Stimulated activated naive CD8-positive, alpha-beta T cell treated with anti-CD3 and anti-CD28 coated beads, Interleukin-15, amount 100 ng/mL, for 72 hours (primary cell): ENCODE measurements around the gene GADD45B.

Source experiments
- ATAC-seq: fragments of 150-1000 bp; cut with Tn5 transposase; 2 replicates; pipeline ENCODE4 v1.10.0; 2021; ENCODE audit warnings: mild to moderate bottlenecking, moderate library complexity
- DNase-seq, 2 donors: peaks; one replicate each; pipeline ENCODE4 v3.0.0; 2021 to 2022
- H3K27ac Mint-ChIP-seq, 2 donors: one replicate each; pipeline ENCODE4 v1.8.0; 2022; ENCODE audit warnings: mild to moderate bottlenecking in 2 of 2, mixed read lengths in 2 of 2, moderate library complexity in 2 of 2
- H3K27me3 Mint-ChIP-seq: one replicate; pipeline ENCODE4 v1.8.0; 2022; ENCODE audit warnings: mixed read lengths
- H3K4me1 Mint-ChIP-seq: one replicate; pipeline ENCODE4 v1.8.0; 2022; ENCODE audit warnings: mild to moderate bottlenecking, mixed read lengths
- H3K4me3 Mint-ChIP-seq, 2 donors: one replicate each; pipeline ENCODE4 v1.8.0; 2022; ENCODE audit warnings: mild to moderate bottlenecking in 2 of 2, mixed read lengths in 2 of 2, moderate library complexity in 1 of 2
- H3K9me3 Mint-ChIP-seq, 2 donors: one replicate each; pipeline ENCODE4 v1.8.0; 2022; ENCODE audit warnings: mixed read lengths in 2 of 2

The GADD45B gene

DNA sequence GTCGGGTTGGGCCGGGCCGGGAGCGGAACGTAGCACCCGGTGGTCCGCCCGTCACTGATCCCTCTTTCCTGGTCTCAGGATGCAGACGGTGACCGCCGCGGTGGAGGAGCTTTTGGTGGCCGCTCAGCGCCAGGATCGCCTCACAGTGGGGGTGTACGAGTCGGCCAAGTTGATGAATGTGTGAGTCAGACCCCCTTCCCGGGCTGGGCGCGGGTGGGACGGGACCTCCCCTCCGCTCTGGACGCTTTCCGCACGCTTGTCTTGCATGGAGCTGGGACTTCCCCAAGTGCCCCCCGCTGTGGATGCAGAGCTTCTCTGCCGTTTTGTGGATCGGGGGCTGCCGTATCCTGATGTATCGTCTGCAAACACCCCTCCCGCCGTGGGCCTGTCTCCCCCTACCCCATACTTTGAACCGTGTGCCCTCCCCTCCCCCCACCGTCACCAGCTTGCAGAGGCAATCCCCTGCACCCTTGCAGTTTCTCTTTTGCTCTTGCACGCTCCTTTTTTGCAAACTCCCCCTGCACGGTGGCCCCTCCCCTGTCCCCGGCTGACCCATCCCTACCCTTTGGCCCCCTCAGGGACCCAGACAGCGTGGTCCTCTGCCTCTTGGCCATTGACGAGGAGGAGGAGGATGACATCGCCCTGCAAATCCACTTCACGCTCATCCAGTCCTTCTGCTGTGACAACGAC is 669 bp downstream of the GADD45B start:
- Mint-ChIP-seq H3K4me3 (peak overlapping the region; percentile 95 to 99), H3K27ac (peak overlapping the region; percentile 94 to 99), H3K9me3 (peaks cover 0 to 7% of the 10 kb centered on the region in 2 donors), H3K4me1 (peaks cover 33% of the 10 kb centered on the region), H3K27me3 (peaks cover 7% of the 10 kb centered on the region)
- peak; percentile 80 to 85 for DNase-seq
- peak; percentile 38 for ATAC-seq

DNA sequence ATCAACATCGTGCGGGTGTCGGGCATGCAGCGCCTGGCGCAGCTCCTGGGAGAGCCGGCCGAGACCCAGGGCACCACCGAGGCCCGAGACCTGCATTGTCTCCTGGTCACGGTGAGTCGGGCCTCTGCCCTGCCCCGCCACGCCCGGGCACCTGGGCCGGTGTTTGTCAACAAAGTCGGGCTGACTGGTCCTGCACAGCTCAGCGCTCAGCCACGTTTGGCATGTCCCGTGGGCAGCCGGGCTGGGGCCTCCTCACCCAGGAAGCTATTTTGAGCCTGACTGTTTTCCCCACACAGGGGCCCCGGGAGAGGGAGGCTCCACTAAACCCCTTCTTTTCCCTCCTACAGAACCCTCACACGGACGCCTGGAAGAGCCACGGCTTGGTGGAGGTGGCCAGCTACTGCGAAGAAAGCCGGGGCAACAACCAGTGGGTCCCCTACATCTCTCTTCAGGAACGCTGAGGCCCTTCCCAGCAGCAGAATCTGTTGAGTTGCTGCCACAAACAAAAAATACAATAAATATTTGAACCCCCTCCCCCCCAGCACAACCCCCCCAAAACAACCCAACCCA is 1.3 kb downstream of the GADD45B start:
- Mint-ChIP-seq H3K27me3 (peaks cover 7% of the 10 kb centered on the region), H3K9me3 (peaks cover under 1 to 10% of the 10 kb centered on the region in 2 donors), H3K4me1 (peaks cover 33% of the 10 kb centered on the region), H3K4me3 (peak overlapping the region; percentile 95 to 99), H3K27ac (peak overlapping the region; percentile 94 to 99)
- no peak for ATAC-seq
- peak in 1 of 2 donors; percentile 45 for DNase-seq

DNA sequence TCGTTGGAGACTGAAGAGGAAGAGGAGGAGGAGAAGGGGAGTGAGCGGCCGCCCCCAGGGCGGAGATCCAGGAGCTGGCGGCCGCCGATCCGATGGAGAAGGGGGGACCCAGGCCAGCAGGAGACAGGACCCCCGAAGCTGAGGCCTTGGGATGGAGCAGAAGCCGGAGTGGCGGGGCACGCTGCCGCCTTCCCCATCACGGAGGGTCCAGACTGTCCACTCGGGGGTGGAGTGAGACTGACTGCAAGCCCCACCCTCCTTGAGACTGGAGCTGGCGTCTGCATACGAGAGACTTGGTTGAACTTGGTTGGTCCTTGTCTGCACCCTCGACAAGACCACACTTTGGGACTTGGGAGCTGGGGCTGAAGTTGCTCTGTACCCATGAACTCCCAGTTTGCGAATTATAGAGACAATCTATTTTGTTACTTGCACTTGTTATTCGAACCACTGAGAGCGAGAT is 1.8 kb downstream of the GADD45B start:
- Mint-ChIP-seq H3K4me3 (peak overlapping the region; percentile 95 to 99), H3K27me3 (peaks cover 3% of the 10 kb centered on the region), H3K27ac (peak overlapping the region; percentile 67 to 99), H3K4me1 (peaks cover 31% of the 10 kb centered on the region), H3K9me3 (peaks cover 5 to 15% of the 10 kb centered on the region in 2 donors)
- peak; percentile 46 for DNase-seq
- no peak for ATAC-seq

DNA sequence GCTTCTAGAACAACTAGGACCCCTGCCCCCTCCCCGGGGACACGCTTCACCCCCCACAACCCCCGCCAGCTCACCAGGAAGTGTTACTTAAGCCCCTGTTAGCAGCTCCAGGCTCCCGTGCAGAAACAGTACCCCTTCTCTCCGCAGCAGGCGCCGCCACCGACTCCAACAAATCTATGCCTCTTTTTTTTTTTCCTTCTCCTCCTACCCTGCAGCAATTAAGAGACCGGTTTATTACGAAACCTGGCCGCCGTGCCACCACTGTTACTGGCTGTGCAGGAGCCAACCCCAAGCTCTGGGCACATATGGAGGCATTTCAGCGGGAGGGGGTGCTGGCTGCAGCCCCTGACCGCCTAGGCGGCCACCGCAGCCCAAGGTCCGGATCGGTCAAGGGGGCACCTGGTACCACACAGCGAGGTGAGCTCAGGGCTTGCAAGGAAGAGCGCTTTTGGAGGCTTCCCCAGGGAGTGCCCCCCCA is 2.4 kb downstream of the GADD45B start:
- peak overlapping the region; percentile 85 to 99 for H3K27ac Mint-ChIP-seq
- peaks cover 11 to 21% of the 10 kb centered on the region in 2 donors for H3K9me3 Mint-ChIP-seq
- H3K4me1 Mint-ChIP-seq, result peaks cover 29% of the 10 kb centered on the region
- no peaks in the 10 kb centered on the region for H3K27me3 Mint-ChIP-seq
- H3K4me3 Mint-ChIP-seq, result peak overlapping the region; percentile 95 to 99
- ATAC-seq, result peak; percentile 3
- DNase-seq, result peak; percentile 57 to 74

DNA sequence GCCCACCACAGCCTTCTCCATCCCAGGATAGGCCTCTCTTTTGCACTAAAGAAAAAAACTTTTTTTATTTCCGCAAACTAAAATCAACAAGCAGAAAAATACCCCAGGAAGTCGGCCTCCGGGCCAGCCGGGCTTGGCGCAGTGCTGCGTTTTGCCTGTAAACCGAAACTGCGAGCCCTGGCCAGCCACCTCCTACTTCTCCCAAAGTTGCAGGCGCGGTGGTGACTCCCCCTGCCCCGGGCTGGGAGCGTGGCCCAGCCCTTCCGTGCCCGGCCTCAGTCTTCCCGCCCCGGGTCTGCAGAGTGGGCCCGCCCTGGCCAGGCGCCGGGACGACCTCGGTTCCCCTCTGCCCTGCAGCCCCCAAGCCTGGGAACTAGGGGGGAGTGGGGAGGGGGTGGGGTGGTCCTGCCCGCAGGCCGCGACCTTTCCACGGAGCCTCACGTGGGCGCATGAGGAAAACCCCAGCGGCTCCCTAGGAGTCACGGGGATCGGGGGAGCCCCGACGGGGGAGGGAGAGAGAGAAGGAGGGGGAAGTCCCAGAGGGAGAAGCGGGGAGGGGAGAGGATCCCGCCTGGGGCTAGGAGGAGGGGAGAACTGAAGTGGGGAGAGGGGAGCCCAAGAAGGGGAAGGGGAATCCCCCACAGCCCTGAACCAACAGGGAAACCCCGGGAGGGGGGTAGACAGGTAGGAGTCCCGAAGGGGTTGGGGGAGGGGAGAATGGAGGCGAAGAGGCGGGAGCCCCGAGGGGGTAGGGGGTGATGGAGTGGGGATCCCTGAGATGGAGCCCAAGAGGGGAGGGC is 3.0 kb downstream of the GADD45B start:
- peak overlapping the region; percentile 95 to 99 for H3K4me3 Mint-ChIP-seq
- ATAC-seq (peak; percentile 26), DNase-seq (peak; percentile 59 to 82)
- H3K27me3 Mint-ChIP-seq, result no peaks in the 10 kb centered on the region
- peaks cover 15 to 26% of the 10 kb centered on the region in 2 donors for H3K9me3 Mint-ChIP-seq
- H3K27ac Mint-ChIP-seq, result peak overlapping the region; percentile 85 to 99
- peaks cover 29% of the 10 kb centered on the region for H3K4me1 Mint-ChIP-seq

DNA sequence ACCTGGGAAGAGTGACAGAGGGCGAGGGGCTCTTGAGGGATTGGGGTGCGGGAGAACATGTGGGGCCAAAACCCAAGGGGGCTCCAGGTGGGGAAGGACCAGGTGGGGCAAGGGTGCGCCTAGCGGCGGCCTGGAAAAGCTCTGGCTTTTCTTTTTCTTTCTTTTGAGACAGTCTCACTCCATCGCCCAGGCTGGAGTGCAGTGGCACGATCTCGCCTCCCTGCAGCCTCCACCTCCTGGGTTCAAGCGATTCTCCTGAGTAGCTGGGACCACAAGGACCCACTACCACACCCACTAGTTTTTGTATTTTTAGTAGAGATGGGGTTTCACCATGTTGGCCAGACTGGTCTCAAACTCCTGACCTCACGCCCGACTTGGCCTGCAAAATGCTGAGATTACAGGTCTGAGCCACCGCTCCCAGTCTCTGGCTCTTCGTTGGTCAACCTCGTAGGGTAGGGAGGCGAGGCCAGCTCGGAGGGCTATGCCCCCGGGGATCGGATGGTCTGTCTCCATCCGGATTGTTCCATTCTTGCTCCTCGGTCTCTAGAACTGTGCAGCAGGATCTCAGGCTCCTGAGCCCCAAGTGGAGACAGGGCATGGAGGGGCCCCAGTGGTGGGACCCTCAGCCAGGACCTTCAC is 3.7 kb downstream of the GADD45B start:
- DNase-seq, result no peak
- no peak overlapping the region for H3K27ac Mint-ChIP-seq
- no peak for ATAC-seq
- H3K9me3 Mint-ChIP-seq, result peaks cover 17 to 33% of the 10 kb centered on the region in 2 donors
- H3K27me3 Mint-ChIP-seq, result no peaks in the 10 kb centered on the region
- H3K4me1 Mint-ChIP-seq, result peaks cover 29% of the 10 kb centered on the region
- peak overlapping the region; percentile 95 to 99 for H3K4me3 Mint-ChIP-seq

DNA sequence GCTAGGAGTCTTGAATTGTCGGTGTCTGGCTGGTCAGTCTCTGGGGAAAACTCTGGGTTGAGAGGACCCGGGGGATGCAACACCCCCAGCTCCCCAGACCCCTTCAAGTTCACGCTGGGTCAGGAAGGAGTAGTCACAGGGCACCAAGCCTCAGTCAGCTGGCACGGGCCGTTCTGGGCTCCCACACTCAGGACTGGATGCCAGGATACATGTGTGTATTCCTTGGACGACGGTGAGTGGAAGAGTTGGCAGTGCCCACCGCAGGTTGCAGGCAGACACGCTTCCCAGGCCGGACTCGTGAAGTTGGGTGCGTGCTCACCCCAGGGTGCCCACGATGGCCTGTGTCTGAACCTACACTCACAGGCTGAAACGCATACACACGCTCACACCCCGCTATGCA is 5.5 kb downstream of the GADD45B start:
- DNase-seq, result no peak
- H3K4me3 Mint-ChIP-seq, result no peak overlapping the region
- H3K27ac Mint-ChIP-seq, result no peak overlapping the region
- ATAC-seq, result no peak
- H3K9me3 Mint-ChIP-seq, result peaks cover 17 to 42% of the 10 kb centered on the region in 2 donors
- H3K27me3 Mint-ChIP-seq, result no peaks in the 10 kb centered on the region
- H3K4me1 Mint-ChIP-seq, result peaks cover 13% of the 10 kb centered on the region

DNA sequence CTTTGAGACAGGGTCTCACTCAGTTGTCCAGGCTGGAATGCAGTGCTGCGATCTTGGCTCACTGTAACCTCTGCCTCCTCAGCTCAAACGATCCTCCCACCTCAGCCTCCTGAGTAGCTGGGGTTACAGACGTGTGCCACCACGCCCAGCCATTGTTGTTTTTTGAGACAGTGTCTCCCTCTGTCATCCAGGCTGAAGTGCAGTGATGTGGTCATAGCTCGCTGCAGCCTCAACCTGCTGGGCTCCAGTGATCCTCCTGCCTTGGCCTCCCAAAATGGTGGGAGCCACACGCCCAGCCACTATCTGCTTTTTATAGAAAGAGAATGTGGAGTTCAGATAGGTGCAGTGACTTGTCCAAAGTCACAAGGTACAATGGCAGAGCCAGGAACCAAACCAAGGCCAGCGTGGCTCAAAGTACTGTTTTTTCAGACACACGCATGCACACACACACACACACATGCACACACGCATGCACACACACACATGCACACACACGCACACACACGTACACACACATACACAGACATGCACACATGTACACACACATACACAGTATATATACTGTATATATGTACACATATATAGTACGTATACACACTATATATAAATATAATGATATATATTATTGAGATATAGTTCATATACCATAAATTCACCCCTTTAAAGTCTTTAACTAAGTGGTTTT is 6.6 kb downstream of the GADD45B start:
- H3K27ac Mint-ChIP-seq, result no peak overlapping the region
- no peak overlapping the region for H3K4me3 Mint-ChIP-seq
- H3K27me3 Mint-ChIP-seq, result peaks cover 8% of the 10 kb centered on the region
- peaks cover 17 to 42% of the 10 kb centered on the region in 2 donors for H3K9me3 Mint-ChIP-seq
- no peak for DNase-seq
- peaks cover 13% of the 10 kb centered on the region for H3K4me1 Mint-ChIP-seq
- ATAC-seq, result no peak

DNA sequence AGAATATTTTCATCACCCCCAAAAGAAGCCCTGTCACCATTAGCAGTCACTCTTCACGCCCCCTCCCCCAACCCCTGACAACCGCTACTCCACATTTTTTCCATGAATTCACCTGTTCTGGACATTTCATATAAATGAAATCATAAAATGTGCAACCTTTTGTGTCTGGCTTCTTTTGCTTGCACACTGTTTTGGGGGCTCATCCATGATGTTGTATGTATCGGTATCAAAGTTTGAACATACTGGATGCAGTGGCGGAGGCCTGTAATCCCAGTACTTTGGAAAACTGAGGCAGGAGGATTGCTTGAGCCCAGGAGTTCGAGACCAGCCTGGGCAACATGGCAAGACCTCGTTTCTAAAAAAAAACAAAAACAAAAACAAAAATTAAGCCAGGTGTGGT is 7.2 kb downstream of the GADD45B start:
- Mint-ChIP-seq H3K27me3 (peaks cover 14% of the 10 kb centered on the region), H3K9me3 (peaks cover 17 to 42% of the 10 kb centered on the region in 2 donors), H3K27ac (no peak overlapping the region), H3K4me3 (no peak overlapping the region), H3K4me1 (peaks cover 19% of the 10 kb centered on the region)
- DNase-seq (no peak), ATAC-seq (no peak)

DNA sequence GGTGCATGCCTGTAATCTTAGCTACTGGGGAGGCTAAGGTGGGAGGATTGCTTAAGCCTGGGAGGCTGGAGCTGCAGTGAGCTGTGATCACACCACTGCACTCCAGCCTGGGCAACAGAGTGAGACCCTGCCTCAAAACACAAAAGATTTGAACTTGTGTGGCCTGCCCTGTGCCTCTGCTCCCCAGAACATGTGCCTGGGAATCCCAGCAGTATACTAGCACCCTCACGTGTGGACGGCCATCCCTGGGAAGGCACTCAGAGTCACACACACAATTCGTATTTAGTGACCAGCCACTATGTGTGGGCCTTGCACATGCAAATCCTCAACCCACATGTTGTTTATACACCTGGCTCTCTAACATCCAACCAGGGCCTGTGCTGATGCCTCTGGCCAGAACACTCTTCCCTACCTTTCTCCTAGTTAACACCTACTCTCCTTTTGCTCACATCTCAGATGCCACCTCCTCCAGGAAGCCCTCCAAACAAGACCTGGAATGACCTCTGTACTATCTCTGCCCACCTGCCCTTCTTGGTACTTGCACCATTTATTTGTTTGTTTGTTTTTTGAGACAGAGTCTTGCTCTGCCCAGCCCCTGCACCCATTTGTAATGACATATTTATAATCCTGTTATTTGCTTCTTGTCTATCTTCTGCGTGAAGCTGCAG is 7.7 kb downstream of the GADD45B start:
- no peak overlapping the region for H3K27ac Mint-ChIP-seq
- no peak for ATAC-seq
- no peak for DNase-seq
- H3K9me3 Mint-ChIP-seq, result peaks cover 17 to 42% of the 10 kb centered on the region in 2 donors
- H3K4me3 Mint-ChIP-seq, result no peak overlapping the region
- peaks cover 24% of the 10 kb centered on the region for H3K4me1 Mint-ChIP-seq
- peaks cover 19% of the 10 kb centered on the region for H3K27me3 Mint-ChIP-seq

DNA sequence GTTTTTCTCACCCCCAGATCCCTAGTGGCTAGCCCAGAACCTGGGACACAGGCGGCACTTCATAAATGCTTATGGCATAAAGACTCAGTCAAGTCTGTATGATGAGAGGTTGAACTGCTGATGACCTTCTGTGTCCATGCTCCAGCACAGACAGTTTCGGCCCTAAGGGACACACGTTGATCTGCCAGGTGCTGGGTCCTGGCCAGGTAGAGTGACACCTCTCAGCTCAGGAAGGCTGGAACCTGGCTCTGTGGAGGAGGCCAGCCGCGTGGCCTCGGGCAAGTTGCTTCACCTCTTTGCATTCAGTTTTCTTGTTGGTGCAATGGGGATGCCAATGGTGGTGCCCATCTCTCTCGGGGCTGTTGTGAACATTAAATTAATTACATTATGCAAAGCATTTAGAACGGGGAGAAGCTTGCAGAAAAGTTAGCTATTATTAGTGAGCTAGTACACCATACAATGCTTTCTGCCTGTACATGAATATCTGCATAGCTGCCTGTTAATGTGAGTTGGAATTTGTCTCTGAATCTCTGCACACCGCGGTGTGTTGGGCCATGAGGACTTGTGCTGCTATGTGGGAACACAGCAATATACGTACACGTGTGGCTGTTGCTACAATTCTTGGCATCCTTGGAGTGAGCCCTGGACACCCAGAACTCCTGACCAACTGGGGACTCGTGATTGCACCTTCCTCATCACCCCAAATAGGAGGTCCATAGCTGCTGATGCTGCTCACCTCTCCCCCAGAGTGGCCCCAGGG is 8.4 kb downstream of the GADD45B start:
- Mint-ChIP-seq H3K9me3 (peaks cover 17 to 42% of the 10 kb centered on the region in 2 donors), H3K4me1 (peaks cover 25% of the 10 kb centered on the region), H3K4me3 (no peak overlapping the region), H3K27ac (no peak overlapping the region), H3K27me3 (peaks cover 27% of the 10 kb centered on the region)
- DNase-seq, result no peak
- no peak for ATAC-seq

DNA sequence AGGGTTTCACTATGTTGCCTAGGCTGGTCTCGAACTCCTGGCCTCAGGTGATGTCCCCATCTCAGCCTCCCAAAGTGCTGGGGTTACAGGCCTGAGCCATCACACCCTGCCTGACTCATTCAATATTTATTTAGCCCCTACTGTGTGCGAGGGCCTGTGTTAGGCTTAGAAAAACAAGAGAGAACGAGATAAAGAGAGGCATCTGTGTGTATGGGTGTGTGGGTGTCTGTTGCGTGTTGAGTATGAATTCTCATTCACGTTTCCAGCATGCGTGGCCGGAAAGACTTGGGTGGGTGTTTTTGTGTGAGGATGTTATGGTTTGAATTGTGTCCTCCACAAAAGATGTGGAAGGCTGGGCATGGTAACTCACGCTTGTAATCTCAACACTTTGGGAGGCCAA is 9.5 kb downstream of the GADD45B start:
- Mint-ChIP-seq H3K27ac (no peak overlapping the region), H3K9me3 (peaks cover 17 to 42% of the 10 kb centered on the region in 2 donors), H3K4me3 (no peak overlapping the region), H3K4me1 (peaks cover 23% of the 10 kb centered on the region), H3K27me3 (peaks cover 37% of the 10 kb centered on the region)
- DNase-seq (no peak), ATAC-seq (no peak)

DNA sequence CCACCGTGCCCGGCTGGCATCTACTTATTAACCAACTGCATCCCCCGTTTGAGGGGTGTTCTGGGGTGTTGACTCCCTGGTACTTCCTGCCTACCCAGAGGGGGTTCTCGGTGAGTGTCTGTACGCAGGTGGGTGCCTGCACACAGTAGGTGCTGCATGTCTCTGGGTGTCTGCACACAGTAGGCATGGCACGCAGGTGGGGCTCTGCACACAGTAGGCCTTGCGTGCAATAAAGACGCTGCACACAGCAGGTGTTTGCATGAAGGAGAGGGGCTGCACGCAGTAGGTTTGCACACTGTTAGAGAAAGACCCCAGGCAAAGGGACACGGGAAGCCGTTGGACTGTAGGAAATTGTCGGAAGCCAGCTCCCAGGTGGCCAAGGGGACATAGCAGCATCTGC is 11.2 kb downstream of the GADD45B start:
- Mint-ChIP-seq H3K9me3 (peaks cover 17 to 33% of the 10 kb centered on the region in 2 donors), H3K4me3 (no peak overlapping the region), H3K4me1 (peaks cover 40% of the 10 kb centered on the region), H3K27me3 (peaks cover 54% of the 10 kb centered on the region), H3K27ac (no peak overlapping the region)
- DNase-seq (no peak), ATAC-seq (no peak)

DNA sequence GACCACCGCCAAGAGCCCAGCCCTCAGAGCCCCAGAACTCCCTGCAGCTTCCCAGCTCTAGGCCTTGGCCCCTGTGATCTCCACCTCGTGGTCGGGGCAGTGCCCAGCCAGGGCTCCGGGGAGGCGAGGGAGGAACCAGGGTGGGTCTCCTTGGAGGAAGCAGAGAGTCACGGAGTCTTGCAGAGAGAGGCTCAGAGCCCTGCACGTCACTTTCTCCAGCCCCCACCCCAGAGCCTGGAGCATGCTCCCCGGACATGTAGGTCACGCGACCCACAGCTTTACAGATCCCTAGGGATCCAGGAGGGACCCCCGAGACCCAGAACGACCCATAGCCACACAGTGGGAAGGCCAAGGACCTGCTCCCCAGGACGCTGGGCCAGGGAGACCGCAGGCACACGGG is 11.9 kb downstream of the GADD45B start:
- H3K9me3 Mint-ChIP-seq, result peaks cover 11 to 25% of the 10 kb centered on the region in 2 donors
- H3K27me3 Mint-ChIP-seq, result peaks cover 61% of the 10 kb centered on the region
- DNase-seq, result no peak
- peak; percentile 52 for ATAC-seq
- H3K4me3 Mint-ChIP-seq, result no peak overlapping the region
- peaks cover 47% of the 10 kb centered on the region for H3K4me1 Mint-ChIP-seq
- no peak overlapping the region for H3K27ac Mint-ChIP-seq
